HG03280 (cell line): ENCODE data around the gene NEK6.

Source experiments
- ATAC-seq: cut with Tn5 transposase; IDR thresholded peaks from one replicate; pipeline ENCODE4 v1.9.1; 2021; ENCODE audit warnings: mild to moderate bottlenecking, moderate library complexity; ENCODE audit not compliant: unreplicated experiment

NEK6 gene

DNA sequence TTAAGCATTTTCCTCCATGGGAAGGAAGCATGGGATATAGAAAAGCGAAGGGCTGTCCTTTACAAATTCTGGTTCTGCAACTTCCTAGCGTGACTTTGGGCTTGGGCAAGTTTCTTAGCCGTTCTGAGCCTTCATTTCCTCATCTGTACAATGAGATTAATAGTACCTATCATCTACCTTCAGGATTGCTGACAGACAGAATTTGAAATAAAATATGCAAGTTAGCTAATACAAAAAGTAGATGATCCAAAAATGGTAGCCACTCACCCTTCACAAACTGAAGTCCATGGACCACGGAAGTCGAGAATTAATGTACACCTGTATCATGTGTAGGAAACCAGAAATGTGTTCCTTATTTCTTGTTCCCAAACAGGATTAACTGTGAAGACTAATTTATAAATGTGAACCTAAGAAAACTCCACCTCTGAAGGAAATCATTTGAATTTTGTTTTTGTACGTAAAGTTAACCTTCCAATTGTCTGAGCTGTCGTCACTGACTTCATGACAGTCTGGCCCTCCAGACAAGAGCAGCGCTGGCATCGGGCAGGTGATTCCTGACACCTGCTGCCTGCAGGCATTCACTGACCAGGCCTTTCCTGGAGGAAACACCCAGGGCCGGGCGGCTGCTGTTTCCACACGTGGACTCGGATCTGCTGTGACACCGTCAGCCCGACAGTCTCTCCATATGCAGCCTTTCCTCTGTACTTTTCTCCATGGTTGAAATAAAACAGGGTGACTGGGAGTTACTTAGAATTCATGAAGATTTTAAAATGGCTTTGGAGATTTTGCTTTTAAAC, 94.1 kb downstream of the NEK6 start:
- no peak for ATAC-seq

DNA sequence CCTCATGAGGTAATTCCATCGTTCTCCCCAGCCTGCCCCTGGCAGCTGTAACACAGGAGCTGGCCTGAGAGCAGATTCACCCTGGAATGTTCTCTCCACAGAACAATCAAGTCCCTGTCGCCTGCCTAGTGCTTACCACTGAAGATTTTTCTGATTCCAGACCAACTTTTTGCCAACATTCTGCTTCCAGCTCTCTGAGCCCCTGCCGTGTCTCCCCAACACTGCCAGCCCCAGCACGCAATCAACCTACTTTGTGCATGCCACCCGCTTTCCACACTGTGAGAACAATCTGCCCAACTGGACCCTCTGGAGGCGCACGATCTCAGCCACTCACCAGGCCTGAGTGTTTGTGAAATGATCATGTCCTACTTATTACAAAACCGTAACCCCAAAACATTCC, 94.9 kb downstream of the NEK6 start:
- ATAC-seq: no peak

DNA sequence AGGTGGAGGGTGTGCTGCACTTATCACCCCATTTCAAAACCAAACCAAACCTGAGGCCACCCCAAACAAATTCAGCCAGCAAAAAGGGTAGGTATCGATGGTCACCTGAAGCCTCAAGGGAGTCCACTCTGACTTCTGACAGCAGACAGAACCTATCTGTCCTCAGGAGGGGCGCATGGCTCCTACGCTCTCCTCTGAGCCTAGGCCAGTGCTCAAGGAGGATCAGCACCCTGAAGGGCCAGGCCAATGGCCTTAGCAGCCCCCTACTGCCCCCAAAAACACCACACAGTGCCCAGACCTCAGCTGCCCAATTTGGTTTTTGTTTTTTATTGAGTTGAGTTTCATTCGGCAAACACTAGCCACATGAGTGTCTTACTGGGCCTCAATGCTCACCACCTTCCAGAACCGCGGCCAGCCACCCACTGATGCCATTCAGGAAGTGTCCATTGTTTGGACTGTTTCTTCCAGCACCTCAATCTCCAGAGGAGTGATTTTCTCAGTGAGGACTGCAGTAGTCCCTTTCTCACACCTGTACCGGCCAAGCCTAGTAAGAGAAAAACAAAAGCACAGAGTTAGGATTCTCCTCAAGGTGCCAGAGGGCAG, 95.5 kb downstream of the NEK6 start:
- no peak for ATAC-seq

DNA sequence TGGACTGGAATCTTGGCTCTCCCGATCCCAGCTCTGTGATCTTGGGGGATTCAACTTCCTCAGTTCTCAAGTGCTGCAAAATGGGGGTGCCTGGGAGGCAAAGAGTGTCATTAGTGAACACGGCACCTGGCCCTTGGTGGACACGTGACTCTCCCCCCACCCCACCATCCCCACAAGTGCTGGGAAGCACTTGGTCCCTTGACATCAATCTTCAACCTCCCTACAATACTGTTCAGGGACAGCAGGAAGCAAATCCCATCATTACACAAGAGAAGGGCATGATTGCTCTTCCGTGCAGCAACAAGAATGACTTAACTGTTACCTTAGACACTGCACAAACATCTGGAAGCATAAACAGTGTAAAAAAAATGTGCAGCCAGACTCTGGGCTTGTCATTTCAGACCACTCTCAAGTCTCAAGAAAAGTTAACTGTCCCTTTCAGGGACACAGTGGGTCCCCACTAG, 96.1 kb downstream of the NEK6 start:
- no peak for ATAC-seq

DNA sequence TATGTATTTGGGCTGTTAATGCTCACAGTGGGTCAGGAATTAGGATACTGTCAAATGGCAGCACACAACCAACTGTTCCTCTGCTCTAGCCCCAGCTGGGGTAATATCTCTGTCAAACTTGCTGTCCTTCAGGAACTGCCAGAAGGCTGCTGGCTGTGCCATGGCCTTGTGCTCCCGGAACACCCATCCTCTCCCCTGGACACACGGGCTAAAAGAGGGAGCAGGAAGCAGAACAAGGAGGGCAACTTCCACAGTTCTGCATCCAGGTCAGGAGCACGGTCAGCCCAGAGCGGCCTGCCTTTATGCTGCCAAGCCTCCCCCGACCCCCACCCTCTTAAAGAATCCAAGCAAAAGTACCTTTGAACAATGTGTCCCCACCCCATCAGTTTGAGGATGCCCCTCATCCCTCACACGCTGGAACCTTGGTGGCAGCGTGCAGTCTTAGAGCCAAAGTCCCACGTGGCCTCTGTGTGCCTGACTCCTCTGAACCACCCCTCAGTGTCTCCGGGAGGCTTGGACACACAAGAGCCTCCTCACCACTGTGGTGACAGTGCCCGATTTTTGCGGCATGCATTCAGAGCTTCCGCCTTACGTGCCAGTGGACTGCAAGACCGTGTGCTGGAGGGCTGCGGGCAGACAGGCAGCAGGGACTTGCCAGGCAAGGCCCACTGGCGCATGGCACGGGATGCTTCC, 96.7 kb downstream of the NEK6 start:
- ATAC-seq: no peak

DNA sequence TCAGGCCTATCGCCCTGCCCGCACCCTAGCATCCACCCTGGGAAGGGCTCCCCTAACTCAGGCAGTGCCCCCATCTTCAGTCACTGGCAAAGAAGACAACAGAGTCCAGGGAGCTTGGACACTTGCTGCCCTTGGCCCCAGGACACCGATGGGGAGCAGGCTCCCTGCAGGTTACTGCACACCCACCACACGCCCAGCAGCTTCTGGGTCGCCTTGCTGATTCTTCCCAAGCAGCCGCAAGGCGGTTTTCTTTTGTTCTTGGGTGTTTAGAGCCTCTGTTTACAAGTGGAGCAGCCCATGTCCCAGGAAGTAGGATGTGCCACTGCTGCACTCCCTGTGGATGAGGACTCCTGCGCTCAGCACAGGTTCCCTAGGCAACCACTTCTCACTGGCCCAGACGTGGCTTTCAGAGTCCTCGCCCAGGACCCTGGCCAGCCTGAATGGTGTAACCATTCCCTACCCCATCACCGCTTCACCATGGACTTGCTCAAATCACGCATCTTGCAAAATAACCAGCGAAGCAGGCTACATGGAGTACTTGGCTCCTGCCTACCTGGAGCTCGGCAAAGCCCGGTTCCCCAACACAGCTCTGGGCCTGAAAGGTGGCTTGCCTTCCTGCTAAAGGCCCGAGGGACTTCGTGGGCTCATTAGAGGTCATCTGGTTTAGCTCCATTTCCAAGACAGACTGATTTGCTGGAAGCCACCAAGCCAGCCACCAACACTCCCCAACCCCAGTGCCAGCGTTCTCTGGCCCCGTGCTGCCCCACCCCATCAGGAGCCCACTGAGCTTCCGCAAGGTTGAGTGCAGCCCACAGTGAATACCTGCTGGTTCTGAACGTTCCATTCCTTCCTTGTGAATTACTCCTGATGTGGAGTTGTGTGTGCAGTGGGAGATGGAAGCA, 97.5 kb downstream of the NEK6 start:
- no peak for ATAC-seq

DNA sequence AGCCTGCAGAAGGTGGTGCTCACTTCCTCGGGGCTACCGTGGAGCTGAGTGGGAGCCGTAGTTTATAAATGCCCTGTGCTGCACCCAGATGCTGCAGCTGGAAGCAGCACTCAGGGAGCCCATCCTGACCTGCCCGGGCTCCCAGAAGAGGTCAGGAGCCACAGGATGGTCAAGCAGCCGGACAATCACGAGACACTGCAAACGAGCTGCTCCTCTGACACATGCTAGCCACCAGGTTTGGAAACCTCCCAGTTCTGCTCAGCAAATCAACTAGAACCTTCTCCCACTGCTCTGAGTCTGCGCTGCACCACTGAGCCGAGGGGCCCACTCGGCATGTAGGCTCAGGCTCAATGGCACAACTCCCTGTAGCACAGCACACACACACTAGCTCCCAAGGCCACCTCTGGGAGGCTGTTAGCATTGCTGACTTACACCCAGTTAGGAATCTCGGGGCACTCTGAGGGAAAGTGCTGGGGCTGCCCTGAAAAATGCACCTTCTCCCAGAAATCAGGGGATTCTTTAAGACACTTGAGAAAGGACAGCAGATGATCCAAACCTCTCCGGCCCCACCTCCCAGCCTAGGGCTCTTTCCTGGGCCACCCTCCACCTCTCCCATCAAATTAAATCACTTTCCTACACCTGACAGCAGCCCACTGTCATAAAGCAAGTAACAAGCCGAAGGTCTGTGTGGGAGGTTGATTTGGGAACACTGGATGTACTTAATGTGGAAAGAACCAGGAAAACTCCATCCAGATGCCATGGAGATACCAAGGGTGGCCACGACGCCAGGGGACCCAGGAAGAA, 98.4 kb downstream of the NEK6 start:
- no peak for ATAC-seq

DNA sequence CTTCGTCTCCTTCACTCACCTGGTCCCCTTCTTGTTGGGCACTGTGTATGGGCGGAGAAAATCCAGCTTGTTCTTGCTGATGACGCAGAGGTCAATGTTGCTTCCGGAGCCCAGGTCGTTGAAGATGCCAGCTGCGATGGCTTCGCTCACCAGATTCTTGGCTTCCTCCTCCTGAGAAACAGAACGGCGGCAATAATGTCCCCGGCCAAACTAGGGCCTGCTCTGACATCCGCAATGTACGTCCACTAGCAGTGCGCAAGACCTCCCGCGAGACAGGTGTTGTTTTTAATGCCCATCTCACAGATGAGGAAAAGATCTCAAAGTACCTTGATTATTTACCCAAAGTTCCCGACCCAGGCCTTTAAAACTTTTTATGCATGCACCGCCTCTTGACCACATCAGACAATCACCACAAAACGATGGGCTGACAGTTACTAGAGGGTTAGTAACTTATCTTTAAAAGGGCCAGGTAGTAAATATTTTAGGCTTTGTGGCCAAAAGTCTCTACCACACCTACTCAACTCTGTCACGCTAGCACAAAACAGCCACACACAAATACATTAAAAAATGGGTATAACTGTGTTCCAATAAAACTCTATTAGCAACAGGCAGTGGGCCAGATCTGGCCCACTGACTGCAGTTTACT, 99.1 kb downstream of the NEK6 start:
- ATAC-seq: no peak

DNA sequence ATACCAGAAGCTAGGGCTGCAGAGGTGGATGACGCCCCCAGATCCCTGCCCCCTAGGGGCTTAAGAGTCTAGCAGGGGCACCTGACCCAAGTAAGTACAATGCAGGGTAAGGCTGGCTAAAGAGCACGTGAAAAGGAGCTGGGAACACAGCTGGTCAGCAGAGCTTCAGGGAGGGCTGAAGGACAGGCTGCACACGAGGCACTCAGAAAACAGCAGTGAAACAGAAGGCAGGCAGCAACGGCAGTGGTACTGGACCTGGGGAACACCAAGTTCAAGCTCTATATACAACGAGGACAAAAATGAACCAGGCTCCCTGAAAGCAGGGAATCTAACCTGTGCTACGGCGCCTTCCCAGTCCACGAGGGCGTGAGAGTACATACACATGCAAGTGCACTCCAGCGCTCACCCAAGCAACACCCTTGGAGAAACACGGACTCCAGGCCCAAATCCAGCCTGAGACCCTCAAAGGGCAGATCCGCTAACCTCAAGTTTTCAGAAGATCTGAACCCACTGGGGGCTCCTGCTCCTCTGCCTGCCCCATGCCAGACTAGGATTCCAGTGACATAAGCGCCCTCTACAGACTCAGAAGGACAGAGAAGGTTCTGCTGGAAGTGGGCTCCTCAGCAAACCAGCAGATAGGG, 100.1 kb downstream of the NEK6 start:
- ATAC-seq: no peak

DNA sequence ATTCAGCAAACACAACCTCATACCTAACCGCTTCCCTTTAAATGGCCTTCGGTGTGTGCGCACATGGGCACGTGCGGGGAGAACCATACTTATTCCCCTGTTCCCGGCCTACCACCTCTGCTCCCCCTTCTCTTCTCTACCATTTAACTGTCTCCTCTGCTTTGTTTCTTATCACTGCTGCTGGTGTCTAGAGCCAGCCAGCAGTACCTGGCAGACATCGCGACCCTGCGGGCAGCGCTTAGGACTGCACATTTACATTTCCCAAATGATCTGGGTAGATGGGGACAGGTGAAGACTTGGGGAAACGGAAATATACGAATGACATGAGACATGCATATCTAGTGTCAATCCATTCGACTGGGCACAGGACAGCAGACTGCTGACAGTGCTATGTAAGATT, 100.9 kb downstream of the NEK6 start:
- ATAC-seq: no peak

DNA sequence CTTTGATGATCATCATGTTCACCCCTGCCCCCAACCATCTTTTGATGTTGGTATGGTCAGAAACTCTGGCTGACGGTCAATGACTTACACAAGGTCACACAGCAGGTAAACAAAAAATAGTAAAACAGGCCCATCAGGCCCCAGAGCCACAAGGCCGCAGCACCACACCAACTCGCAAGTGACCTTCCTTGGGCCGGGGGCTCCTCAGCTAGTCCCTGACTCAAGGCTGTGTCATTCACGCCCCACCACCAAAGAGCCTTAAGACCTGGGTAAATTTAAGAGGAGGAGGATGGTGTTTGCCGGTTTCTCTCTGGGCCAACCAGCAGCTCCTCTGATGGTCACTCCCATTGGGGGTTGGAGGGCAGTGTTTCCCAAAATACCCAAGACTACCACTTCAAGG, 101.7 kb downstream of the NEK6 start:
- no peak for ATAC-seq

DNA sequence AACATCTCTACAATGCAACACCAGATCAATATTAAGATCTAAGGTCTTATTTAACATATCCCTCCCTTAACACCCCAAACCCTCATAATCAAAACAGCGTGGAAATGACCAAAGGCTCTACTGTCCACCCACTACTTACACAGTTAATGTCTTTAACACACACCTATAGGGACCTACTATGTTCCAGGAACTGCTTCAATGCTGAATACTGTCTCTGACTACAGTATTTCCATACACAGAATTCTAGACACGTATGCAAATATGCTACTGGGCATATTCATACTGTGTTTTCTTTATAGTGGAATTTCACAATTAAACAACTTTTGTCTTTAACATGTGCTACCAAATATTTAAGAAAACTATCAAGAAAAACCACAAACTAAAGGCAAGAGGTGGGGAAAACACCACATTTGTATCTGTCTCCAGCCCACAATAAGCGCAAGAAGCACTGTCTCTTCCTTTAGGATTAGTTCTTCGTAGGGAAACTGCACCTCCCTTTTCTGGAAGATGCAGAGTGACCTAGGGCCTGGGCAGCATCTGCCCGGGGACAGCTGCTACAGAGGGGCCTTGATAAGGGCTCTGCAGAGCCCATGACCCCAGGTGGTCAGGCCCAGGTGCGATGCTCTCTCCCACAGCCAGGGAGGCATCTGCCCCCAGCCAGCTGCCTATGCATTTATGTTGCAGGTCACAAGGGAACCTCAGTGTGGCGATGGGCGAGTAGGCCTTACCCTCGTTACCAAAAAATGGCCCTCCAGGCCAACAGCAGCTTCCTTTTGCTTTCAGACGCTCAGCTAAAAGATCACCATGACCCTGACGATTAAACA, 102.3 kb downstream of the NEK6 start:
- ATAC-seq: no peak

DNA sequence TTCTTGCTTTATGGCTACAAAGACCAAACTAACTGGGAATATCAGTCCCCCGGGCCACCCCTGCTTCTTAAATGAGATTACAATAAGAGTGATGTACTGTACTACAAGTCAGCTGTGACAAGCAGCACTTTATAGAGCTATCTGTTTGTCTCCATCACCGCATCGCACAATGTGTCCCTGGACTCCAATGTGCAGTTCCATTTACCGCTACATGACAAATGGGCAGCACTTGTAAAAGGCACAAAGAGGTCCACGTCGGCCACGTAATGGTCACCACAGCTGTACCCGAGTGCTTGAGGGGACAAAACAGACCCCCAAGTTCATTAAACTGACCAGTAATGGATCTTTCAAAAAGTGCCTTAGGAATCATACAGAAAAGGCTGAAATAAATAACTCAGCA, 103.4 kb downstream of the NEK6 start:
- no peak for ATAC-seq

DNA sequence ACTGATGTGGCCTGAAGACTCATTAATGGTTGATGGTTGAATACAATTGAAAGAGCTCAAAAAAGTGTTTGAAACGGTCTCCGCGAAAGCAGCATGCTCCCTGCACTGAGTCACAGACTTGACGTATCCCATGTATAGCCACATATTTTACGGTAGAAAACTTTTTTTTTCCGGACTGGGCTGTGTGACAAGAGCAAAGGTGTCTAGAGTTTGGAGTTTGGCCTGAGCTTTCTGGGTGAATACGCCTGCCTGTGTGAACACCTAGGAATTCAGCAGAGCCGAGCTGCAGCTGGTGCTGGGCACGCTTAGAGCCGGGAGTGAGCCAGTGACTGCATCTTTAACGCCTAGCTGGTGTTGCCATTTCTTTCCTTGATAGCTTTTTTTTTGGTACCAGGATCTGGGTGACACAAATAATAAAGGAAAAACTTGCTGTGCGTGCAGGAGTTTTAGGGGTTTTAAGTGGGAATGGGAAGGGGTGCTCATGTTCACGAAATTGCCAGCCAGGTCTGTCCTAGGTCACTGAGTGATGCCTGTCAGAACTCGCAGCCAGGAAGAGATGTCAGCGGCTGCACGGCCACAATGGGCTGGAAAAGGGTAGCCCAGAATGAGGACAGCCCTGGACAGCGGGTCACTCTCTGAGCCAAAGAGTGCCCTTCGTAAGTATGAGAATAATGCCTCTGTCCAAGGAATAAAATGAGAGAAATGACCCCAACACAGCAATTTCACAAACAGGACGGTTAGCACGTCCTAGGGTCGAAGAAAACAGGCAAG, 105.8 kb downstream of the NEK6 start:
- ATAC-seq: no peak

DNA sequence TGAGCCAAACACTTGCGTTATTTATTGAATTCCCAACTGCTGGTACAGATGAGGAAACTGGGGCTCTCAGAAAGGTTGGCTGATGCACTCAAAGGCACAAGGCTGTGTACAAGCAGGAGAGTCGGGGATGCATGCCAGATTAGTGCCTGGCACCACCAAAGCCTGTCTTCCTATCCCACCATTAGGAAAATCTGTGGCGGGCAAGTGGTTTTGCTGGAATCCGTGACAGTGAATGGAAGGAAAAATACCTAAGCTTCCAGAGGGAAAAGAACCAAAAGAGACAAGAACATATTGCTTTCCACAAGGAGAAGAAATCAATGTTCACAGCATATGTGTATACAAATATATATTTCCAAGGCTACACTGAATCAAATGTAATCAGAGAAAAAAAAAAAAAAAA, 106.4 kb downstream of the NEK6 start:
- no peak for ATAC-seq

DNA sequence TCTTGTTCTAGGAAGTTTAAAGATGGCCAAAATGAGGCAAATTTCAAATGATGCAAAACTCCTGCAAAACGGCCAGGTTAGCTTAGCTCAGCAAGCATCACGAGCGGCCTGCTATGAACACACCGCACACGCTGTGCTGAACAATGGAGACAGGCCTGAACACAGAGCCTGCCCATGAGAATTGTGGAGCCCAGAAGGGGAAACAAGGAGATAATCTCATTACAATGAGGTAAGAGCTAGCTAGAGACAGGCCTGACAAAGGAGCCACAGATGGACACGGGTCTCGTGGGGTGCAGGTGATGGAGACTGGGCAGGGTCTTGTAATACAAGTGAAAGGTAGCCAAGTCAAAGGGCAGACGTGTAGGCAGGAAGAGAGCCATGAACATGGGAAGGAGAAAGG, 107.3 kb downstream of the NEK6 start:
- no peak for ATAC-seq

DNA sequence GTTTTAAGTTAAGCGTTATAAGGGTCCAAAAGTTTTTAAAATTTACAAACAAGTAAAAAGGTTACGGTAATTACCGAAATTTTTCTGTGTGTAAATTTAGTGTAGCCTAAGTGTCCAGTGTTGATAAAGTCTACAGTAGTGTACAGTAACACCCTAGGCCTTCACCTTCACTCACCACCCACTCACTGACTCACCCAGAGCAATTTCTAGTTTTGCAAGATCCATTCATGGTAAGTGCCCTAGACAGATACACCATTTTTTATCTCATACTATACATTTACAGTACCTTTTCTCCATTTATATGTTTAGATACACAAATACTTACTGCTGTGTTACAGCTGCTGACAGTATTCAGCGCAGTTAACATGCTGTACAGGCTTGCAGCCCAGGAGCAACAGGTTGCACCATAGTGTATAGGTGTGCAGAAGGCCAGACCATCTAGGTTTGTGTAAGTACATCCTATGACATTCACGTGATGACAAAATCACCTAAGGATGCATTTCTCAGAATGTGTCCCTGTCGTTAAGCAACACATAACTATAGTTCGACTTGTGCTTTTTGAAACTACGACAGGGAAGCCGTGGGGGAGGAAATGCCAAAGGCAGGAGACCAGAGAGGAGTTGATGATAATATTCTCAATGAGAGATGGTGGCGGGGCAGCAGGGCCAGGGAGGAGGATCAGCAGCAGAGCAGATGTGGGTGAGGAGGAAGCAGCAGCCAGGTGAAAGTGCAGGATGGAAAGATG, 108.9 kb downstream of the NEK6 start:
- no peak for ATAC-seq
